GM12878 (cell line): Measurements from ENCODE around the gene YES1. TPM values are rescaled to one million over a fixed set of nuclear protein-coding genes. Genes with fewer than 3 reads are reported as not detected.
A peak's percentile ranks its signal among the peaks of the same experiment; 100 is the strongest.

Experiments used
- ATAC-seq: fragments of 200-7000 bp; cut with Tn5 transposase; 3 replicates; pipeline ENCODE4 v1.9.1; 2020; ENCODE audit warnings: mild to moderate bottlenecking, moderate library complexity
- BruUV-seq: library from RNA; stranded (reverse); fragments of 400-500 nt; replicated peaks from 2 replicates; lab custom pipeline; 2021; lab: Mats Ljungman, UMichigan
- CTCF ChIA-PET: fragments of 300-600 bp; sonication (Branson Sonifier 250); formaldehyde crosslinking; extraction: SDS; loops from one replicate; lab custom pipeline; 2021; ENCODE audit warnings: inconsistent platforms; lab: Yijun Ruan, JAX
- POLR2A ChIA-PET: fragments of 350-600 bp; formaldehyde crosslinking; extraction: SDS; loops from one replicate; lab custom pipeline; 2021; ENCODE audit warnings: inconsistent platforms; lab: Charles Lee
- RAD21 ChIA-PET: fragments of 300-600 bp; sonication (Branson Sonifier 250); formaldehyde crosslinking; loops from one replicate; lab custom pipeline; 2023; ENCODE audit warnings: antibody characterized with exemption; ENCODE audit not compliant: unreplicated experiment; lab: Charles Lee
- SMC1A ChIA-PET: fragments of 300-600 bp; sonication (Branson Sonifier 250); formaldehyde crosslinking; loops from one replicate; lab custom pipeline; 2023; ENCODE audit not compliant: unreplicated experiment, uncharacterized antibody; lab: Charles Lee
- DNase-seq: peaks from one replicate; pipeline ENCODE4 v3.0.0-alpha.2; 2011; ENCODE audit warnings: low read depth, low spot score
- FAIRE-seq: peaks from 3 replicates; lab custom pipeline; 2011; peaks lifted over from hg19 to GRCh38; lab: Jason Lieb, UNC
- H2AFZ ChIP-seq: 2 replicates; pipeline ENCODE4 v1.6.0; 2011; ENCODE audit warnings: low read depth, low read length, control low read depth; ENCODE audit not compliant: control insufficient read depth
- H3K27ac ChIP-seq: 2 replicates; pipeline ENCODE4 v1.5.1; 2011; ENCODE audit warnings: control low read depth; ENCODE audit not compliant: control insufficient read depth, insufficient read depth
- H3K27me3 ChIP-seq, 2 experiments: replicated peaks in 1 of 2; 2 replicates each; pipeline versions ENCODE4 v1.6.0 to v1.6.1; 2011; ENCODE audit warnings: low read length in 1 of 2; ENCODE audit not compliant: control insufficient read depth in 2 of 2, insufficient read depth in 2 of 2
- H3K36me3 ChIP-seq, 2 experiments: 2 replicates each; pipeline ENCODE4 v1.5.1; 2011; ENCODE audit warnings: low read length in 1 of 2; ENCODE audit not compliant: control insufficient read depth in 2 of 2, insufficient read depth in 2 of 2
- H3K4me1 ChIP-seq: 2 replicates; pipeline ENCODE4 v1.6.1; 2011; ENCODE audit warnings: mild to moderate bottlenecking, low read length, moderate library complexity, mixed read lengths; ENCODE audit not compliant: control insufficient read depth, insufficient read depth
- H3K4me2 ChIP-seq: 2 replicates; pipeline ENCODE4 v1.6.0; 2011; ENCODE audit warnings: control low read depth; ENCODE audit not compliant: control insufficient read depth, insufficient read depth
- H3K4me3 ChIP-seq: fragments of 200-600 bp; sonication (generic); 2 replicates; pipeline ENCODE4 v1.5.1; 2016
- H3K79me2 ChIP-seq: 2 replicates; pipeline ENCODE4 v1.6.0; 2011; ENCODE audit warnings: low read length; ENCODE audit not compliant: control insufficient read depth, insufficient read depth
- H3K9ac ChIP-seq: 2 replicates; pipeline ENCODE4 v1.8.0; 2011; ENCODE audit warnings: low read length, control low read depth, mixed read lengths; ENCODE audit not compliant: control insufficient read depth, insufficient read depth
- H3K9me3 ChIP-seq: replicated peaks from 3 replicates; pipeline ENCODE4 v1.5.1; 2011; ENCODE audit warnings: mild to moderate bottlenecking, low read length; ENCODE audit not compliant: control insufficient read depth, insufficient read depth
- H4K20me1 ChIP-seq: 2 replicates; pipeline ENCODE4 v1.6.0; 2011; ENCODE audit not compliant: control insufficient read depth, insufficient read depth
- BMI1 ChIP-seq: fragments of 450-650 bp; IDR thresholded peaks from 2 replicates; pipeline ENCODE4 v1.6.1; 2016; ENCODE audit warnings: mild to moderate bottlenecking, moderate library complexity, borderline replicate concordance
- CEBPB ChIP-seq, 2 experiments: fragments of 150-350 bp in 1 of 2; IDR thresholded peaks; 2 replicates each; pipeline ENCODE4 v1.6.1; 2012 to 2014; ENCODE audit warnings: low read depth in 2 of 2, low read length in 2 of 2, borderline replicate concordance in 1 of 2, inconsistent platforms in 1 of 2
- DPF2 ChIP-seq: fragments of 450-650 bp; IDR thresholded peaks from 2 replicates; pipeline ENCODE4 v1.6.1; 2017; ENCODE audit warnings: mild to moderate bottlenecking
- ESRRA ChIP-seq: IDR thresholded peaks from 2 replicates; pipeline ENCODE4 v1.6.1; 2012; ENCODE audit warnings: mild to moderate bottlenecking, low read length, improper control_type of control experiment
- NBN ChIP-seq: fragments of 450-650 bp; IDR thresholded peaks from 2 replicates; pipeline ENCODE4 v1.6.1; 2016
- SP1 ChIP-seq: IDR thresholded peaks from one replicate; pipeline ENCODE4 v1.6.1; 2011; ENCODE audit warnings: low read depth, low read length
- ZNF24 ChIP-seq: fragments of 450-650 bp; IDR thresholded peaks from 2 replicates; pipeline ENCODE4 v1.6.1; 2017; ENCODE audit warnings: antibody characterized with exemption, mild to moderate bottlenecking
- WGBS: methylation state at CpG from one replicate; pipeline ENCODE4 v1.1.6; 2016; ENCODE audit warnings: low lambda C conversion rate; ENCODE audit not compliant: insufficient replicate concordance, insufficient coverage; ENCODE audit errors: missing lambda C conversion rate; 5-methylcytosine and 5-hydroxymethylcytosine counted together
- in situ Hi-C: fragments of 300-500 bp; cut with MboI; formaldehyde crosslinking; loops from 9 replicates; pipeline ENCODE4 v1.14.3; 2018; ENCODE audit warnings: mixed read lengths
- intact Hi-C: fragments of 100-400 bp; cut with micrococcal nuclease; formaldehyde crosslinking; loops from one replicate; pipeline ENCODE4 v1.14.2; 2022; ENCODE audit not compliant: unreplicated experiment
- polyA plus RNA-seq, 11 experiments: library from polyadenylated mRNA; depleted of rRNA in 4 of 11; unstranded in 6 of 11; stranded (reverse) in 5 of 11; fragments of >200 nt; fragmentation: Nextera tagmentation in 4 of 11; fragmentation: Illumina TruSeq in 1 of 11; extraction: Ambion mirVana in 4 of 11; extraction: Trizol in 1 of 11; gene quantifications; 1 replicate in 1 of 11; 2 replicates in 10 of 11; pipeline versions ENCODE4 v1.2.1 to v1.2.3, GENCODE V29; 2011 to 2016; ENCODE audit warnings: inconsistent platforms in 2 of 11, missing spikeins in 2 of 11, low read depth in 1 of 11
- total RNA-seq, 4 experiments: library from RNA; depleted of rRNA in 3 of 4; stranded (reverse); fragments of >200 nt in 3 of 4; fragmentation: Illumina TruSeq in 1 of 4; extraction: Trizol in 1 of 4; gene quantifications; 2 replicates each; pipeline versions ENCODE4 v1.2.1 to v1.2.3, GENCODE V29; 2013 to 2021
- TF ChIP-seq, protein P1 (sequence below): IDR thresholded peaks from 2 replicates; pipeline ENCODE4 v1.6.1; 2011; ENCODE audit warnings: borderline replicate concordance, low read depth, mild to moderate bottlenecking, moderate library complexity, mixed read lengths, low read length; ENCODE audit not compliant: insufficient read depth; ENCODE audit errors: extremely low read length
- TF ChIP-seq, protein P2 (sequence below): fragments of 450-650 bp; IDR thresholded peaks from 2 replicates; pipeline ENCODE4 v1.6.1; 2017; ENCODE audit warnings: low read depth, mild to moderate bottlenecking, moderate library complexity

The YES1 gene
- total and polyA plus RNA-seq, 10 of the 15 experiments (the other 5 are each of a cell fraction or from before 2014, with no cell fraction given), result 2.3 to 7.9 (median 5.8) TPM

DNA sequence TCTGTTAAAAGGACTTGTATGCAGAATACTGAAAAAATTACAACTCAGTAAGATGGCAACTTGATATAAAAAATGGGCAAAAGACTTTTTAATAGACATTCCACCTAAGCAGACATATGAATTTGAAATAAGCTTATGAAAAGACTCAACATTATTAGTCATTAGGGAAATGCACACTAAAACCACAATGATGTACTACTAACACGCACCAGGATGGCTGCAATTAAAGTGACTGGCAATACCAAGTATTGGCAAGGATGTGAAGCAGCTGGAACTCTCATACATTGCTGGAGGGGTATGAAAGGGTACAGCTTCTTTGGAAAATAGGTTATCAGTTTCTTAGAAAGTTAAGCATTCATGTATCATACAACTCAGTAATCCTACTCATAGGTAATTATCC, 96.4 kb downstream of the YES1 start:
- no peaks in the 10 kb centered on the region for H4K20me1 ChIP-seq
- no peak overlapping the region for H3K4me3 ChIP-seq
- POLR2A ChIA-PET, result no interaction called here
- intact Hi-C loops (loop anchor here (10.0 kb wide), 1 partner anchor 91 kb away; no protein-coding TSS in a partner anchor), in situ Hi-C loops (no loop called here)
- CTCF ChIA-PET, result interaction anchor here (0.9 to 2.0 kb wide), 7 partner anchors 10 to 124 kb away, joined by 3 to 9 read pairs (median 4); no protein-coding TSS in a partner anchor
- no peaks in the 10 kb centered on the region for H3K9me3 ChIP-seq
- H3K9ac ChIP-seq, result no peak overlapping the region
- no peaks in the 10 kb centered on the region; the same call in 1 of the 2 replicates for H3K4me1 ChIP-seq
- no peaks in the 10 kb centered on the region for H3K36me3 ChIP-seq
- TF ChIP-seq SP1, result no peak
- TF ChIP-seq, protein P1, sequence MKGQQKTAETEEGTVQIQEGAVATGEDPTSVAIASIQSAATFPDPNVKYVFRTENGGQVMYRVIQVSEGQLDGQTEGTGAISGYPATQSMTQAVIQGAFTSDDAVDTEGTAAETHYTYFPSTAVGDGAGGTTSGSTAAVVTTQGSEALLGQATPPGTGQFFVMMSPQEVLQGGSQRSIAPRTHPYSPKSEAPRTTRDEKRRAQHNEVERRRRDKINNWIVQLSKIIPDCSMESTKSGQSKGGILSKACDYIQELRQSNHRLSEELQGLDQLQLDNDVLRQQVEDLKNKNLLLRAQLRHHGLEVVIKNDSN, result no peak
- no peak for TF ChIP-seq NBN
- TF ChIP-seq CEBPB (IDR thresholded peaks at IDR 0.05; ENCODE audit: borderline replicate concordance in 1 of 2, low read depth in 2 of 2, low read length in 2 of 2), result no peak
- TF ChIP-seq, protein P2, sequence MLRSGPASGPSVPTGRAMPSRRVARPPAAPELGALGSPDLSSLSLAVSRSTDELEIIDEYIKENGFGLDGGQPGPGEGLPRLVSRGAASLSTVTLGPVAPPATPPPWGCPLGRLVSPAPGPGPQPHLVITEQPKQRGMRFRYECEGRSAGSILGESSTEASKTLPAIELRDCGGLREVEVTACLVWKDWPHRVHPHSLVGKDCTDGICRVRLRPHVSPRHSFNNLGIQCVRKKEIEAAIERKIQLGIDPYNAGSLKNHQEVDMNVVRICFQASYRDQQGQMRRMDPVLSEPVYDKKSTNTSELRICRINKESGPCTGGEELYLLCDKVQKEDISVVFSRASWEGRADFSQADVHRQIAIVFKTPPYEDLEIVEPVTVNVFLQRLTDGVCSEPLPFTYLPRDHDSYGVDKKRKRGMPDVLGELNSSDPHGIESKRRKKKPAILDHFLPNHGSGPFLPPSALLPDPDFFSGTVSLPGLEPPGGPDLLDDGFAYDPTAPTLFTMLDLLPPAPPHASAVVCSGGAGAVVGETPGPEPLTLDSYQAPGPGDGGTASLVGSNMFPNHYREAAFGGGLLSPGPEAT, result no peak
- no peak for TF ChIP-seq ESRRA
- no peak for TF ChIP-seq BMI1
- no peak for TF ChIP-seq DPF2
- no peak for TF ChIP-seq ZNF24
- SMC1A ChIA-PET, result interaction anchor here (0.7 to 2.3 kb wide), 7 partner anchors 12 to 115 kb away, joined by 3 to 8 read pairs (median 3); no protein-coding TSS in a partner anchor
- FAIRE-seq (no peak), DNase-seq (no peak), ATAC-seq (peak; percentile 29; the same call in 1 of the 3 replicates)
- H3K27ac ChIP-seq, result no peak overlapping the region
- H2AFZ ChIP-seq, result no peak overlapping the region
- WGBS, result 4% methylated on average over 1 of the region's 1 CpG
- H3K4me2 ChIP-seq, result no peak overlapping the region
- BruUV-seq, result no TSS peak
- H3K79me2 ChIP-seq, result peaks cover 10% of the 10 kb centered on the region
- H3K27me3 ChIP-seq, result no peaks in the 10 kb centered on the region
- RAD21 ChIA-PET, result interaction anchor here (1.8 kb wide), 1 partner anchor 115 kb away, joined by 9 read pairs; no protein-coding TSS in a partner anchor
